Activated CD4-positive, alpha-beta T cell treated with anti-CD3 and anti-CD28 coated beads for 48 hours (primary cell): ENCODE results near the gene GATAD2A.
"Not testable (repeated sequence)": the region's sequence is repeated elsewhere in the genome, so short reads cannot be mapped to it uniquely, and the experiment has no call there.

Experiments used
- DNase-seq: peaks from one replicate; pipeline ENCODE4 v3.0.0-alpha.2; 2020

The GATAD2A gene

DNA sequence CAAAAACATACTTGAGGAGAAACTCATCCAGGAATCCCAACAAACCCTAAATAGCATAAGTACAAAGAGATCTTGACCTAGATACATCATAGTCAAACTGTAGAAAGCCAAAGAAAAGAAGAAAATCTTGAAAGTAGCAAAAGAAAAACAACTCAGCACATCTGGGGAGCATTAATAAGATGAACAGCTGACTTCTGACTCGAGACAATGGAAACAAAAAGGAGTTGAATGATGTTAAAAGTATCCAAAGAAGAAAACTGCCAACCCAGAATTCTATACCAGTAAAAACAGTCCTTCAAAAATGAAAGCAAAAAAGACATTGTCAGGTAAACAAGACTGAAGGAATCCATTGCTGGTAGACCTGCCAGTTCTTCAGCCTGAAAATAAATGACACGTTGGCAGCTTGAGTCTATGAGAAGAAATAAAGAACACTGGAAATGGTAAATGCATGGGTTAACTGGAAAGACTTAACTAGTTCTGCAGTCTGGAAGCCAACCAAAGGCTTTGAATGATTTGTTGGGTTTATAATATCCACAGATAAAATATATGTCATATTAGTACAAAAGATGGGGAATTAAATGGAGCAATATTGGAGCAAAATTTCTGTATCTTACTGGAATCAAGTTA lies 63.1 kb downstream of the GATAD2A start:
- DNase-seq, result no peak

DNA sequence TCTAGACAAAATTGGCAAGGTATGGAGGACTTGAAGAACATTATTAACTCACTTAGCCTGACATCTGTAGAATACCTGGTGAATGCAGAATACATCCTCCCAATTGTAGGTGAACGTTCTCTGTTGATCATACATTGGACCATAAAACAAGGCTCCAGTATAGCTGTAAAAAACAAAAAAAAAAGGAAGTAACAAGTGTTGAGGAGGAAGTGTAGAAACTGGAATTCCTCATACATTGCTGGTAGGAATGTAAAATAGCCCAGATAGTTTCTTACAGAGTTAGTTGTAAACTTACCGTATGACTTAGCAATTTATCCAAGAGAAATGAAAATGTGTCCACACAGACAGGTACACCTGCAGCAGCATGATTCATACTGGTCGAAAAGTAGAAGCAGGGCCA lies 65.1 kb downstream of the GATAD2A start:
- DNase-seq, result no peak

DNA sequence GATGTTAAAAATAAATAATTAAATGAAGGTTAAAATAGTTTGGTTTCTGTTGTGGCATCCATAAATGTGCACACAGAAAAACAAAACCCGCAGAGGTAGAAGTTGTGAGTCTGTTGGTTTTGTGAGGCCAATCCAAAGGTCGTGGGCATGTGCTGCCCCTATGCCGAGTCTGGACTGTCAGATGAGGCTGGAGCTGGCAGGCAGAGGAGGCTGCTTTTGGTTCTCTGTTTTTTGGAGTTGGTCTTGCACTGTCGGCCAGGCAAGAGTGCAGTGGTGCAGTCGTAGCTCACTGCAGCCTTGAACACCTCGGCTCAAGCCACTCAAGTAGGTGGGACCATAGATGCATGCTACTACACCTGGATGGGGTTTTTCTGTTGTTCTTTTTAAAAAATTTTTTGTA lies 66.2 kb downstream of the GATAD2A start:
- DNase-seq, result no peak

DNA sequence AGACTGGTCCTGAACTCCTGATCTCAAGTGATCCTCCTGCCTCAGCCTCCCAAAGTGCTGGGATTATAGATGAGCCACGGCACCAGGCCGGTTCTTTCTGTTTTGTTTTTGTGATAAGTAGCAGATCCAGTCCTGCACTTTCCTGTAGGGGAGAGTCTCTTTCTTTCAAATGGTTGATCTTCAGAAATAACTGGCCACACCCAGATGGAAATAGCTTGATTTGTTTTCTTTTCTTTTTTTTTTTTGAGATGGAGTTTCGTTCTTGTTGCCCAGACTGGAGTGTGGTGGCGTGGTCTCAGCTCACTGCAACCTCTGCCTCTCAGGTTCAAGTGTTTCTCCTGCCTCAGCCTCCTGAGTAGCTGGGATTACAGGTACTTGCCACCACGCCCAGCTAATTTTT lies 66.6 kb downstream of the GATAD2A start:
- DNase-seq, result not testable (repeated sequence)

DNA sequence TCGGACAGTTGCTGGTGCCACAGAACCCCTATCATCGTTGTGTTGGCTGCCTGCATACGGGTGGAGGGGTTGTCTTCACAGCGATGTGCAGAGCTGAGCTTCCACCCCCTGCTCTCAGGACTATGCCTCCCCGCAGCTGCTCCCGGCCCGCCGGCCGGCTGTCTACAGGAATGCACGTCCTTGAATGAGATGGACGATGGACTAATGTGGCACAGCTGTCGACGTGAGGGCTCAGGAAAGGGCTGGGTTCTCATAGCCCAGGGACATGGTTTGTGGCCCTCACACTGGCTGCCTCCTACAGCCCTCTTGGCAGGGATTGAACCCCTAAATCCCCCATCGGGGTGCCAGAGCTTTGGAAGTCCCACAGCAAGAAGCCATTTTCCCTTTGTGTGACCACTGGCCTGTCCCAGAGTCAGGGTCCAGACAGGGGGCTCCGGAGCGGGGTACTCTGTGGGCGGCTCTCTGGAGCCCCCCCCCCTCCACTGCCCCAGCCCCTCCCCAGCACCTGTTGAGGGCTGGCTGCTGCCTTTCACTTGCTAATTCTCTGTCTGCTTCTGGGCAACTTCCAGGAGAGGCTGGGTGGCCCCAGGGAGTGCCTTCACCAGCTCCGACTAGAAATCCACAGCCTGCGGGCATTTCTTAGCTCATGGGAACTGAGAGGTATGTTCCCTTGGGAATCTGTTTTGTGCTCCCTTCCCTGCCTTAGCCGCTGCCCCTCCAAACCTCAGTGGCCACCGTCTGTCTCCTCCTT lies 69.7 kb downstream of the GATAD2A start:
- no peak for DNase-seq

DNA sequence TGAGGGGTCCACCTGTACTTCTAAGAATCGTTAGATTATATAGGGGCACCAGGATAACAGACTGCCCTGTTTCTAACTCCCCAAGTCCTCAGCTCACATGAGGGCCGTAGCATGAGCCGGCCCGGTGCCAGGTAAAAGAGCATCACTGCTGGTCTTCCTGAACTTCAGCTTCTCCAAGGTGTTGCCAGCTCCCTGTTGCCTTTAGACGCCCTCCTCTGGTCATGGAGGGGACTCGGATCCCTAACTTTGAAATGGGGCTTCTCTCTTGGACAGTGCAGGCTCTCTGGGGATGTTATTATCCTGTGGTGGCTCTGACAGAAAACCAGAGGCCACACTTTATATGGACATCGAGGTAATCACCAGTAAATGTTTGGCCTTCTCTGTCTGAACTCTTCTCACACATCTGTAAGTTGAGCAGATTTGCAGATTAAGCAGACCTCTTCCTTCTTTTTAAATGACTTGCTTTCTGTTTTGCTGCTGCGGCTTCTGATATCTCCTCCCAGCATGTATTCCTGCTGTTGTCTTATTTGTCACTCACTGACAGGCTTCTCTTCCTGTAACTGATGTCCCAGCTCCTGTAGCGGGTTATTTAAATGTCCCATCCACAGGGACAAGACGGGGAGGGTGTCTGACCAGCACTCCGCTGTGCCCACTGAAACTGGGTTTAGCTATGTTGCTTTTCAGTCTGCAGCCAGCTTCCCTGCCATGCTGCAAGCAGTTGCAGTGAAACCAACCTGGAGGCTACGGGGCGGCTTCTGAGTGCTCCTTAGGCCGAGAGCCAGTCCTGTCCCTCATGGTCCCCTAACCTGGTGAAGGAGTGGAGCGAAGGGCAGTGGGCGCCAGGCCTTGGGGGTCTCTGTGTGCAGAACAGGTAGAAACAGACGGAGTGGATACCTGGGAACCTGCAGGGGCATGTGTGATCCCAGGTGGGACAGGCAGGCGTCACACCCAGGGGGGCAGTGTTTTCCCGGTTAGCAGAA lies 70.7 kb downstream of the GATAD2A start:
- no peak for DNase-seq

DNA sequence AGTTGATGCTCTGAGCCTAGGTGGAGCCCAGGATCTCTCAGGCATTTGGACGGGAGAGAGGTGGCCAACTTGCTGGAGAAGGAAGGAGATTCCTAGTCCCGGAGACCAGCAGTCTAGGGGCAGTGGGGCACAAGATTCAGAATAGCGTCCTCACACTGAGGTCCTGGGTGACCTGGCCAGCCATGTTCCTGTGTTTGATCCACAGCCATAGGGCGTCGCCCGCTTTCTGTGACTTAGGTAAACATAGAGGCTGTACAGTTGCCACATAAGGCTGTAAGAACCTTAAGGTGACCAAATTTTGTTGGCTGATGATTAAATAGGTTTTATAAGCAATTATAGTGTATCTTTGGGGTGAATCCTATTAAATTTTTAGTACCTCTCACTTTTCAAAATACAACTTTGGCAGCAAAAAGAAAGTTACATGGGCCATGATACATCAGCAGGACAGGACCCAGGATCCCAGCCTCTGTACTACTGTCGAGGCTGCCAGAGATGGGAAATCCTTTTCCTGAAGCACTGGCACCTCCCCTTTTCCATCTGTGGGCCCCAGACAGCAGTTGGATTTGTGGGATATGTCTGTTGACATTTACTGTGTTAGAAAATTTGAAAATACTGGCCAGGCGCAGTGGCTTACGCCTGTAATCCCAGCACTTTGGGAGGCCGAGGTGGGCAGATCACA lies 72.4 kb downstream of the GATAD2A start:
- DNase-seq, result no peak

DNA sequence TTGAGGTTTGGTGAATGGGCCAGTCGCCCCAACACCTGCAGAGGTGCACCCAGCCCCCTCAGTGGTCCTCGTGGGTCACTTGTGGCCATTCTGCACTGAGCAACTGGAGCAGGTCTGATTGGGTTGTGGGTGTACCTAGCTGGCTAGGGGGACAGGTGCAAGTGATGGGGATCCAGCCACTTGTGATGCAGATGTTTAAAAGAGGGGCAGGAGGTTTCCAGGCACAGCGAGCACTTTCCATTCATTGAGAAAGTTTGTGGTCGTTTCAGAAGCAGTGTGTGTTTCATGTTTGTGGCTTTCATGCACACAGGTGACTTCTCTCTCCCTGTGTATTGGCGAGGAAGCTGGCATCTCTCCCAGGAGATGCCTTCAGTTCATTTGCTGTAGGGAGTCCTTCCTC lies 75.2 kb downstream of the GATAD2A start:
- DNase-seq, result peak; percentile 43

DNA sequence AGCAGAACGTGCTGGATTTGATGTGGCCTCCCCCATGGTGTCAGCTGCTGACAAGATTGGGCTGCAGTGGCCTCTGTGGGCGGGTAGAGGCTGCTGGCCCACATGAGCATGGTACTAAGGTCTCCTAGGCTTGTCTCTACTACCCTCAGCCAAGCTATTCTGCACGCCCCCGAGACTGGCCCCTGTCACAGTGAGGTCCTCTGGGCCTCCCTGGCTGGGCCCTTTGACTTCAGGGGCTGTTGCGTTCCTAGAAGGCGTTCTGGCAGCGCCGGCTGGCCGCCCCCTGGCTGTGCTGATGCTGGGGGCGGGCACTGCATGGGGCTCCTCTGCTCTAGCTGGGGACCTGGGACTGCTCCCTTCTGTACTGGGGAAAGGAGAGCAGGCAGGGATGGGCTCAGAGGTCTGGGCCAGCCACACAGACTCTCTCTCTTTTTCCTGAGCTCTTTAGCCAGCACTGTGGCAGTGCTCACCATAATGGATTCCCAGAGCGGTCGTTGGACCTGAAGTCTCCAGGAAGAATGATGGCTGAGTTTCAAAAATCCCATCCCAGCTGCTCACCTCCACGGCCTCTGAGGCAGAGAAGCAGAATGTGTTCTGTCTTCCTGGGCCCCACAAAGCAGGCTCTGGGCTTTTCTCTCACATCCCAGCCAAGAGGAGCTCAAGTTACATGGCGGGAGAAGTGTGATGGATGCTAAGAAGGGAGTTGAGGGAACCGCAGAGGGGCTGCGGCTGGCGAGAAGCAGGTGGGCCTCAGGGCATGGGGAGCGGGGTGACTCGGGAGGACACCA lies 77.5 kb downstream of the GATAD2A start:
- DNase-seq, result no peak

DNA sequence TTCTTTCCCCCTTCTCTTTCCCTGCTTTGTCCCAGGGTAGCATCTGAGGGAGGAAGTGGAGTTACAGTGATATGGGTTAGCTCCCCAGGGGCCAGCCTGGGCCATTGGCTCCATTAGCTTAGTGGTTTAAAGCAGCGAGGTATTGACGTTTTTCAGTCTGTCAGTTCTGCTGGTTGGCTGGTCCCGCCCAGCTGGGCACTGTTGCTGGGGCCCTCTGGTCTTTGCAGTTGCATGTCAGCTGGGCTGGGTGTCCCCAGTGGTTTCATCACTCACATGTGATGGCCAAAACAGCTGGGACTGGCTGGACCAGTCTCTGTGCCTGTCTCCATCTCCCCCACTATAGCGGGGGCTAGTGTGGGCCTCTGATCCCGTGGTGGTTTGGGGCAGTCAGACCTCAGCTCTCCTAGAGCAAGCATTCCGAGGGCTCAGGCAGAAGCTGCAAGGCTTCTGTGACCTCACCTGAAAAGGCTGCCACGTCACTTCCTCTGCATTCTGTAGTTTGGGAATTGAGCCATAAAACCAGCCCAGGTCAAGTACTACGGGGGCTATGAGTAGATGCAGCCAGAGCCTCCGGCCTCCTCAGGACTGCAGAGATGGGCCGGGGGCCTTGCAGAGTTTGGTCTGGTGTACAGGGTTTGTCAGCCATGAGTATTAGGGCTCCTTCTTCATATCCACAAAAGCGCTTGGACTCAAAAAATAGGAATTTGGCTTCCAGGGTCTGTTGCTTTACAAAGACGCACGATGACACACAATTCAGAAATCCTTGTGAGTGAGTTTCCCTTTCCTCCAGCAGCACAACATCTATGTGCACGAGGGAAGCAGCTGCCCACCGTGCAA lies 79.9 kb downstream of the GATAD2A start:
- DNase-seq, result no peak

DNA sequence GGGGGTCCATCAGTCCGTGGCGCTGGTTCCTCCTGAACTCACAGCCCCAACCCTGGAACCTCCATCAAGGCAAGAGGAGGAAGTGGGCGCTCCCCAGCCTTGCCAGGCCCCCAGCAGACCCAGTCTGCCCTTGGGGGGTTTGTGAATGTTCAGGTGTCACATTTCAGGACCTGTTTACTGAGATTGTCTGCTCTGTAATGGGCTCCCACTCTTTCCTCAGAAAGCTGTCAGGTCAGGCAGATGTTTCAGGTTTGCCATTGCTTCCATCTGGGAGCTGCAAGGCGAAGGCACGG lies 80.5 kb downstream of the GATAD2A start:
- no peak for DNase-seq

DNA sequence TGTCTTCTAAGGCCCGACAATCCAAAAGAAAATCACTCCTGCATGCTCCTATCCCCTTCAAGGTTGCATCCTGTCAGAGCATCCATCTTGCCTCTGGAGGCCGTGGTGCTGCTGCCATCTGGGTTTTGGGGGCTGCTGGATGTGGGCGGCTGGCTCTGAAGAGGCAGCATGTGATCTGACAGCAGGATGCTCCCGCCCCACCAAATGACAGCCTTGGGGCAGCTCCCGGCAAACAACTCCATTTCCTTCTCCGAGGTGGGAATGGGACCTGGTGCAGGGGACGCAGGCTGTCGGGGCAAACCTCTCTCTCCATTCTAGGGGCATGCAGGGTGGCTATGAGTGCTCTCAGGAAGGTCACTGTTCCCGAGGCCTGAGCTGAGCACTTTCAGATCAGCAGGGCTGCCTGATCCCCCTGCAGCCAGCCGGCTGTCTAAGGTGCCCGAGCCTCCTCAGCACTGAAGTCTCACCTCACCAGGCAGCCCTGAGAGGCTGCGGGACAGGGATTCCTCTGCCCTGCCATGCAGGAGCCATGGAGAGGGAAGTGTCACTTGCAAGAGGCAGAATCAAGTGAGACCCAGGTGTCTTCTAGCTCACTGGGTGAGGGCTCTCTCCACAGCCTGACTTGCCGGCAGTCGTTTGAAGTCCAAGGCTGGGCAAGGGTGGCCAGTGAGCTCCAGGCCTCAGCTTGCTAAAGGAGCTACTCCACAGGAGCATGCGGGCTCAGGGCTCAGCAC lies 81.0 kb downstream of the GATAD2A start:
- DNase-seq, result no peak

DNA sequence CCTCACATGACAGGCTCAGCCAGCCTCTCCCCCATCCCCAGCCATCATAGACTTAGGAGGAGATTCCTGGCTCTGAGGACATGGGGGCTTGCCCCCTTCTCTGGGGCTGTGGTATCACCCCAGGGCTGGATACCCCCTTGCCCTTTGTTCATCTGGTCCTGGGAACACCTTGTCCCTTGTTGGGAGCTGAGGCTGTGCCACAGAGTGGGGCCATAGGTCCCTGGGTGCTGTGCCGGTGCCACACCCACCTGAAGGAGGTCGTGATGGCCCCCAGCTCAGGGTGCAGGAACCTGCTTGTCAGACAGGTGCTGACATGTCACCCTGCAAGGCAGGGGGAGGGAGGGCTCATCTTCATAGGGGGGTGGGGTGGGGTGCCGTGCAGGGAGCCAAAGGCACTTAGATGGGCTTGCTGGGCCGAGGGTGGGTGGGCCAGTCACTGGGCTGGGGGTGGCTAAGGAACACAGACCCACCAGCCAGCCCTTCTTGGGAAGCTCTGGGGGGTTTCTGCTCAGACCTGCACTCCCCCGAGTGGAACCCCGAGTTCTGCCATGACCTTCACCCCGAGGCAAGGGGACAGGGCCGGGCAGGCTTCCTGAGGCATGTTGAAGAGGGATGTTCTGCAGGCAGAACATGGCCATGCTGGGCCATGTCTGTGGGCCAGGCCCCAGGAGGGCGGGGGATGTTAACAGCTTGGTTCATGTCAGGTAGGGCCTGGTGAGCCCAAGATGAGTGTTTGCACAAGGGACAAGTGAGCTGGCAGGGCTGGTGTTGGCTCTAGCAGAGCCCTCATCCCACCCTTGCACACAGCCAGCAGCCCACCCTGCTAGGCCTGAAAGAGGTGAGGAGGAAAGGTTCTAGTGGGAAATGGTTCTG lies 81.8 kb downstream of the GATAD2A start:
- no peak for DNase-seq

DNA sequence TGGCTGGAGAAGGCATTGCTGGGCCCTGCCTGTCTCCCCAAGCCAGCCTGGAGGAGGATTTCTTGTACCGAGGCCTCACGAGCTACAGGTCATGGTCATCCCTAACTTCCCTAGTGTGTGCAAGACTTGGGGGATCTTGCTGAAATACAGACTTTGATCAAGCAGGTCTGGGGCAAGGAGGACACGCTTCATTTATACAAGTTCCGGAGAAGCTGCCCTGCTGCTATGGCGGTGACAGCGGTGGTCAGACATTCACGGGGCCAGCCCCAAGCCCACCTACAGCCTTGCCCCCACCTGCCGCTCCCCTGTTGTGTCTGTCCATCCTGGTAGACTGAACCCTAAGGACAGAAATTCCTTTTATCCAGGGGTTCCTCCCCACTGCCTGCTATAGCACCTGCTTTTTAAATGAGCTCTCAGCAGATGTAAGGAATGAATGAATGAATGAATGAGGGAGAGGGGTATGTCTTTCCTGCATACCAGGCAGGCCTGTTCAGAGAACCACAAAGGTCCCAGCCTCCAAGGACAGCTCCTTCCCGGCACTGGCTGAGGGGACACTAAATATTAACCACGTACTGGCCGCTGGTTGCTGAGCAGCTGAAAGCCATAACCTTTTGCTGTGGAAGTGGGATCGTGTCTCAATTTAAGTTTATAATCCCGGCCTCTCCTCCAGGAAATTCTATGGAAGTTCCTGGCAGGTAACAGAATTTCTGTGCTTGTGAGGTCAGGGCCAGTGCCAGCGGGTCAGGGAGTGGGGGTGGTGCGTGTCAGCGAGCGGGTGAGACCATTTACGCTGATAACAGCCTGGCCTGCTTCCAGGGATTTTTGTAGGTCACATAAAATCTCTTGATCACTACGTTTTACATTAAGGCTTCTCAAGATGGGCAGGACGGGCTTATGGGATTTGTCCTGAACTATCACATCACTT lies 82.7 kb downstream of the GATAD2A start:
- DNase-seq, result no peak

DNA sequence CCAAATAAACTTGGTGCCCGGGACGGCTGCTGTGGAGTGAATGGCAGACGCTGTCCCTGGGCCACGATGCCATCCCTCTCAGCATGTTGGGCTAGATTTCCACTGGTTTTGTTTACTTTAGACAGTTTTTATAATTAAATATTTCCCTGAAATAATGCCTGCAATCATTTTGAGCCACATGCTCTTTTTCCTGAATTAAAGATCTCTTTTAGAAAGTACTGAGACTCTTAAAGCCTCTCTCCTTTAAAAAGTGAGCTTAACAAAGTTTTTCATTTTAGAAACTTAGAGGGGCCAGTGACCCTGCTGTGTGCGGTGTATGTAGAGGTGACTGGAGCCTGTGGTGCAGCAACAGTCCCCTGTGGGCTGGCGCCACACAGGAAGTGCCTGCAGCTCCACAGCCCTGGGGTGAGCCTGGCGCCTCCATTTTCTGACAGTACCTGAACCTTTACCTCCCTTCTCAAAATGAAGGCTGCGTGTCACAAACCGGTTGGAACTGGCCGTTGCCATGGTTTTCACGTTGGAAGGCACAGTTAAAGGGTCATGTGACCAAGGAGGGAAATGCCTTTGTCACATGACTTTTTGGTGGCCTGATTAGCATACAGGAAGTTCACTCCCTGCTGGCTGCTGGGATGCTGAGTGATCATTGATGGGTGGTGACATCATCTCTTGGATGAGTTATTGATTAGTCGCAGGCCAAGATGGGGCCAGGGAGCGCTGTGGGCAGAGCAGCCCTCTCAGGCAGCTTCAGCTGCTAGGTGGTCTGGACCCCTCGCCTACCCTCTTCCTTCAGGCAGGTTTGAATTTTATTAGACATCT lies 83.6 kb downstream of the GATAD2A start:
- peak; percentile 92 for DNase-seq

DNA sequence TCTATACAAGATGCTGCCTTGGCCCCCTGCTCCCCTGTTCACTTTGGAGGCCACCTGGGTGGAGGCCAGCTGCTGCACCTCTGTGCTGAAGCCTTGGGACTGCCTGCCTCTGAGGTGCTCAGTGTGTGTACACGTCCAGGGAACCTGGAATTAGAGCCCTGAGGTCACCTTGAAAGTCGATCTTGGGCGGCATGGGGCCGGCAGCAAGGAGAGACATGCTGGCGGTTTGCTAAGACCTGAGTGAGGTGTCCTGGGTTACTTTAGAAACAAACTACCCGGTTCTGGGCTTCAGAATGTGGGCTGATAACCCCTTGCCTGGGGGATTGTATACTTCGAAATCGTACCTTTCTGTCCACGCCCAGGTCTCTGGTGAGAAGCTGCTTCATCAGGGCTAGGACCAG lies 84.3 kb downstream of the GATAD2A start:
- DNase-seq, result no peak

DNA sequence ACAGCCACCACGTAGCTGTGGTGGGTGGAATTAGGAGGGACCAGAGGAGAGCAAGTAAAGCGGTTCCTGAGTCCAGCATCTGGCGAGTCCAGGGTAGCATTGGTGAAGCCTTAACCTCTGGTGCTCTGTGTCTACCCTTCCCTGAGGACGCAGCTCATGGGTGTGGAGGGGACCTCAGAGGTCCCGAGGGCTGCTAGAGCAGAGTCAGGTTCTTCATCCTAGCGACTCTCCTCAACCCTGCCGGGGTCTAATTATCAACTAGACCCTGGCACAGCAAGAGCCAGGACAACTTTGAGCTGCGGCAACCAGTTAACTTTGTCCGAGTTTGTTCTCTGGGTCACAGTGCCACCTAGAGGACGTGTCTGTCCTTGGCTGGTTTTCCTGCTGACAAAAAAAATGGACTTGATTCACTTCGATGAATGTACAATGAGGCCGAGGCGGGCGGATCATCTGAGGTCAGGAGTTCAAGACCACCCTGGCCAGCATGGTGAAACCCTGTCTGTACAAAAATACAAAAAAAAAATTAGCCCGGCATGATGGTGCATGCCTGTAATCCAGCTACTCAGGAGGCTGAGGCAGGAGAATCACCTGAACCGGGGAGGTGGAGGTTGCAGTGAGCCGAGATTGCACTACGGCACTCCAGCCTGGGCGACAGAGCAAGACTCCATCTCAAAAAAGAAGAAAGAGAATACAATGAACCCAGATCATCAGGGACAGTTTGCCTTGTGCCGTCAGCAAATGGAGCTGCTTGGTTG lies 84.9 kb downstream of the GATAD2A start:
- peak; percentile 88 for DNase-seq
